Activated naive CD4-positive, alpha-beta T cell treated with anti-CD3 and anti-CD28 coated beads for 36 hours (primary cell): Measurements from ENCODE around the gene MAGEF1. TPM values are rescaled to one million over a fixed set of nuclear protein-coding genes. Genes with fewer than 3 reads are reported as not detected.

Source experiments
- CTCF ChIA-PET: fragments of 350-600 bp; sonication (Branson Sonifier 250); formaldehyde crosslinking; loops from one replicate; lab custom pipeline; 2021; ENCODE audit warnings: antibody characterized with exemption; lab: Charles Lee
- DNase-seq: peaks from one replicate; pipeline ENCODE4 v3.0.0-alpha.2; 2020
- H3K27ac Mint-ChIP-seq: one replicate; pipeline ENCODE4 v1.8.0; 2021; ENCODE audit warnings: mild to moderate bottlenecking, mixed read lengths
- H3K27me3 Mint-ChIP-seq: one replicate; pipeline ENCODE4 v1.8.0; 2021; ENCODE audit warnings: low read depth, mixed read lengths
- H3K36me3 Mint-ChIP-seq: one replicate; pipeline ENCODE4 v1.8.0; 2021; ENCODE audit warnings: low read depth, mixed read lengths
- H3K4me1 Mint-ChIP-seq: one replicate; pipeline ENCODE4 v1.8.0; 2021; ENCODE audit warnings: low read depth, mixed read lengths
- H3K4me3 Mint-ChIP-seq: one replicate; pipeline ENCODE4 v1.8.0; 2021; ENCODE audit warnings: mild to moderate bottlenecking, moderate library complexity, mixed read lengths
- H3K9me3 Mint-ChIP-seq: one replicate; pipeline ENCODE4 v1.8.0; 2021; ENCODE audit warnings: mixed read lengths
- intact Hi-C: fragments of 100-400 bp; cut with micrococcal nuclease; formaldehyde crosslinking; loops from one replicate; pipeline ENCODE4 v1.15.1; 2023
- total RNA-seq, 2 experiments: library from RNA; stranded (reverse); gene quantifications; one replicate each; pipeline ENCODE4 v1.2.3, GENCODE V29; 2021

MAGEF1 gene
- total RNA-seq, 2 experiments from 2014 or later, result 17.4 to 18.1 TPM

GRCh38 chr3:184728010-184728527, 16.2 kb upstream of the MAGEF1 start:
- Mint-ChIP-seq H3K36me3 (no peaks in the 10 kb centered on the region), H3K9me3 (no peaks in the 10 kb centered on the region), H3K4me3 (no peak overlapping the region), H3K27me3 (no peaks in the 10 kb centered on the region), H3K27ac (no peak overlapping the region), H3K4me1 (no peaks in the 10 kb centered on the region)
- DNase-seq, result no peak
- intact Hi-C loops, result no loop called here
- CTCF ChIA-PET, result no interaction called here

DNA sequence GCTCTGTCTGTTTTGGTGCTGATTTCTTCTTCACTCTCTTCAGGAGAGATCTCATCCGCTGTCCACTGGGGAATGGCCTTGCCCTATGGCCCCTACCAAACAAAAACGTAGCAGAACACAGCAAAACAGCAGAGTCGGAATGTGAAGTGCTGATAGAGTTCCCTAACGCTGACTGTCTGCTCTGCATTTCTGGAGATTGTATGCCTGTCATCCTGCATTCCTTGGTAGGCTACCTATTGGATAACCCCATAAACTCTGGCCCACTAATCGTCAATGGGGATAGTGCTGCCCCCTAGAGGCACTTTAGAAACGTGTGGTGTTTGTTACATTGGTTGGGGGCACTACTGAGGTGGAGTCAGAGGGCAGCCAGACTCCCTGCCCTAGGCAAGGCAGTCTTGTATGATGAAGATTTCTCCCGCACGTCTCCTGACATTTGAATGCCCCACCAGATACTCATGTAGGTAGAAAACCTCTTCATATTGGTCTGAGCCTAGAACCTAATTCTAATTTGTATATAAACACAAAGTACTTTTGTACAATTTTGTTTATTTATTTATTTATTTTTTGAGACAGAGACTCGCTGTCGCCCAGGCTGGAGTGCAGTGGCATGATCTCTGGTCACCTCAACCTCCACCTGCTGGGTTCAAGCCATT, 15.6 kb upstream of the MAGEF1 start:
- Mint-ChIP-seq H3K27me3 (no peaks in the 10 kb centered on the region), H3K36me3 (no peaks in the 10 kb centered on the region), H3K9me3 (no peaks in the 10 kb centered on the region), H3K4me1 (no peaks in the 10 kb centered on the region), H3K4me3 (no peak overlapping the region), H3K27ac (peak overlapping the region; percentile 2)
- CTCF ChIA-PET, result interaction anchor here (0.6 to 1.6 kb wide), 16 partner anchors 9 to 221 kb away, joined by 3 to 10 read pairs (median 4); partner anchors contain the start of gene MAGEF1
- DNase-seq, result peak; percentile 70
- intact Hi-C loops, result loop anchor here (1.0 kb wide), 2 partner anchors 50 to 166 kb away; partner anchors contain the start of gene EPHB3

GRCh38 chr3:184726497-184726896, 14.6 kb upstream of the MAGEF1 start:
- no peaks in the 10 kb centered on the region for H3K27me3 Mint-ChIP-seq
- intact Hi-C loops, result no loop called here
- no peak overlapping the region for H3K4me3 Mint-ChIP-seq
- H3K4me1 Mint-ChIP-seq, result no peaks in the 10 kb centered on the region
- no peak overlapping the region for H3K27ac Mint-ChIP-seq
- H3K9me3 Mint-ChIP-seq, result no peaks in the 10 kb centered on the region
- no peak for DNase-seq
- H3K36me3 Mint-ChIP-seq, result no peaks in the 10 kb centered on the region
- CTCF ChIA-PET, result interaction anchor here (0.6 to 1.6 kb wide), 18 partner anchors 10 to 269 kb away, joined by 3 to 10 read pairs (median 4); partner anchors contain the start of gene MAGEF1

GRCh38 chr3:184725176-184725719, 13.4 kb upstream of the MAGEF1 start:
- Mint-ChIP-seq H3K27me3 (no peaks in the 10 kb centered on the region), H3K27ac (no peak overlapping the region), H3K4me3 (no peak overlapping the region), H3K9me3 (no peaks in the 10 kb centered on the region), H3K36me3 (no peaks in the 10 kb centered on the region), H3K4me1 (no peaks in the 10 kb centered on the region)
- CTCF ChIA-PET, result interaction anchor here (0.6 to 1.4 kb wide), 4 partner anchors 9 to 140 kb away, joined by 3 to 4 read pairs (median 4); no protein-coding TSS in a partner anchor
- intact Hi-C loops, result no loop called here
- DNase-seq, result no peak

DNA sequence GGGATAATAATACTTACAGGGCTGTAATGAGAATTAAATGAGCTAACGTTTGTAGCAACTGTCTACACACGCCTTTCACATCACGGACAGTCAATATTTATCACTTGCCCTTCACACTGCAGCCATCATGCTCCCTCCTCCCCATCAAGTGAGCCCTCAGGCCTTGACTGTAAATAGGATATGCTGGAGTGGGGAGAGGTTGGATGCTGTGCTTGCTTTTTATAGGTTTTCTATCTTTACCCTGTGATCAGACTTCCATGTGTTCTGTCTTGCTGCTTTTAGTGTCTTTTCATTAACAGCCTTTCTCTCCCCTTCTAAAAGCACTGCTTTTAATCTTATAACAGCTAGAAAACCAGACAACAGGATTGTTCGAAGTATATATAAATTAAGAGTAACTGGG, 12.8 kb upstream of the MAGEF1 start:
- DNase-seq, result no peak
- Mint-ChIP-seq H3K9me3 (no peaks in the 10 kb centered on the region), H3K4me3 (no peak overlapping the region), H3K27me3 (no peaks in the 10 kb centered on the region), H3K4me1 (no peaks in the 10 kb centered on the region), H3K27ac (no peak overlapping the region), H3K36me3 (no peaks in the 10 kb centered on the region)
- CTCF ChIA-PET, result interaction anchor here (0.6 to 1.4 kb wide), 5 partner anchors 10 to 139 kb away, joined by 3 to 4 read pairs (median 3); no protein-coding TSS in a partner anchor
- intact Hi-C loops, result no loop called here

- Mint-ChIP-seq H3K4me1 (no peaks in the 10 kb centered on the region), H3K27ac (no peak overlapping the region), H3K27me3 (no peaks in the 10 kb centered on the region), H3K9me3 (no peaks in the 10 kb centered on the region), H3K4me3 (no peak overlapping the region), H3K36me3 (no peaks in the 10 kb centered on the region)
- intact Hi-C loops, result loop anchor here (10.0 kb wide), 1 partner anchor 585 kb away; the partner anchor contains the start of gene EIF2B5
- CTCF ChIA-PET, result no interaction called here
- no peak for DNase-seq
These were observed 7.8 kb upstream of the MAGEF1 start for GRCh38 chr3:184719709-184720108.

DNA sequence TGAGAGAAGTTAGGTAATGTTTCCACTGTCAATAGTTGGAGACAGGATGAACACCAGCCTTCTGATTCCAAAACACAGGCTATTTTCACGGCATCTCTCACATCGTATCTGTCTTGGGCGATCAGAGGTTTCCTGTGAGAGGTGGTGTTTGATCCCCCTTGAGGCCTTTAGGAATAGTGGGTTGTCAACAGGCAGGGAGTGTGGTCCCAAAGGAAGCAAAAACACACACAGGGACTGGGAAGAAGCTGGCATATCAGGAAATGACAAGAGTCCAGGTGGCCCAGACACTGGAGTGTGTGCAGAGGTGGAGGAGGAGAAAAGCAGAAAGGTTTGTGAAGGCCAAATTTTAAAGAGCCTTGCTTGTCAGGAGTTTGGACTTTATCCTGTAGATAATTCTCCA, 6.6 kb upstream of the MAGEF1 start:
- CTCF ChIA-PET, result no interaction called here
- Mint-ChIP-seq H3K36me3 (no peaks in the 10 kb centered on the region), H3K27me3 (no peaks in the 10 kb centered on the region), H3K9me3 (no peaks in the 10 kb centered on the region), H3K27ac (no peak overlapping the region), H3K4me3 (no peak overlapping the region), H3K4me1 (no peaks in the 10 kb centered on the region)
- no peak for DNase-seq
- intact Hi-C loops, result loop anchor here (10.0 kb wide), 1 partner anchor 584 kb away; the partner anchor contains the start of gene EIF2B5

DNA sequence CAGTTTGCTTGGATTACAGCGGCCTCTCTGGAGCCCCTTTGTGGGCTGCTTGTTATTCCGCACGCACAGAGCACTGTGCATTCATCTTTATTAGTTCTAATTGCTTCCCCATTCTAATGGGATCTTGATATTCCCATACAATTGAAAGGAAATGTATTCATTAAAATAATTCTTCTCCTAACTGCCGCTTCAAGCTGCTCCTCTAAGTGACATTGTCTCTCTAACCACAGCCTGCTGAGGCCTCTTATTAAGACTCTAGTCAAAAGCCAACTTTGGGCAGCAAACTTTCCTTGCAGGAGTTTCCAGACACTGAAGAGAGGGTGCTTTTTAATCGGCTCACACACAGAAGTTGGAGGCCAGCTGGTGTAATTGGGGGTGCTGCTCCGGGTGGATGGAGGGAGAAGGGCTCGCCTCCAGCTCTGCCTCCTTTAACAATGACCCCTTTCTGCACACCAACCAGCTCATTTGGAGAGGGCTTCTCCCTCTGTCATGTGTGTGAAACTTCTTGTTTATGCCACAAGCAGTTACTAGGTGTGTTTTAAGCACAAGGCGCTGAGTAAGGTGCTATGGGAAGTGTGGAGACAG, 5.6 kb upstream of the MAGEF1 start:
- intact Hi-C loops, result loop anchor here (10.0 kb wide), 1 partner anchor 583 kb away; the partner anchor contains the start of gene EIF2B5
- CTCF ChIA-PET, result no interaction called here
- no peaks in the 10 kb centered on the region for H3K9me3 Mint-ChIP-seq

GRCh38 chr3:184716622-184717398, 4.9 kb upstream of the MAGEF1 start:
- no peak overlapping the region for H3K4me3 Mint-ChIP-seq
- CTCF ChIA-PET, result no interaction called here
- H3K36me3 Mint-ChIP-seq, result no peaks in the 10 kb centered on the region
- H3K27me3 Mint-ChIP-seq, result no peaks in the 10 kb centered on the region
- intact Hi-C loops, result loop anchor here (10.0 kb wide), 1 partner anchor 582 kb away; the partner anchor contains the start of gene EIF2B5
- DNase-seq, result no peak
- no peak overlapping the region for H3K27ac Mint-ChIP-seq
- peaks cover 8% of the 10 kb centered on the region for H3K4me1 Mint-ChIP-seq
- no peaks in the 10 kb centered on the region for H3K9me3 Mint-ChIP-seq

More for the DNA sequence above, 5.6 kb upstream of the MAGEF1 start:
- DNase-seq, result no peak
- no peaks in the 10 kb centered on the region for H3K27me3 Mint-ChIP-seq
- peaks cover 3% of the 10 kb centered on the region for H3K4me1 Mint-ChIP-seq
- no peak overlapping the region for H3K4me3 Mint-ChIP-seq
- no peaks in the 10 kb centered on the region for H3K36me3 Mint-ChIP-seq
- no peak overlapping the region for H3K27ac Mint-ChIP-seq

DNA sequence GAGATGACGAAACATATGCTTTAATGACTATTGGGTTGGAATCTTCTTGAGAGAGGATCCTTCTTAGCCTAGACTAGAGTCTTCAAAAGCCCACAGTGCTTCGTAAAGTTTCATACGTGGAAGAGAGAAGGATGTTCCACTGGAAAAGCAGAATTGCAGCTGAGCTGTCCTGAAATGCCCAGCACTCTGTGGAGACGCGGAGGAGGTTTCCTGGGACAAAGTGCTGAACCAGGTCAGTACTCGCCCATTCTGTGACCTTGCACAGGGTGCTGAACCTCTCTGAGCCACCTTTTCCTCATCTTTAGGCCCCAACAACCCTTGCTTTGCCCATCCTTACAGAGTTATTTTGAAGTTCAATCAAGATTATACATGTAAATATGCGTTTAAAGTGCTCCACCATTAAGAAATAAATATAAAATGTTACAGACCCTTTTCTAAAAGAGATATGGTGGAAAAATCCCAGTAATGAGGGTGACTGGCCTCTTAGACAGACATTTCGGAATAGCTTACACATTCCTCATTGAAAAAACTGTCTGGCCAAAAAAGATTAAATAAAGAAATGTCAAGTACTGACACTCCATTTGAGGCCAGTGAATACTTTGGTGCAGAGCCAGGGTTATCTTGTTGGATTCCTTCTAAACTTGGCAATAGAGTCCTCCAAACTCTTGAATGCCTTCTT, 4.2 kb upstream of the MAGEF1 start:
- Mint-ChIP-seq H3K4me1 (peaks cover 11% of the 10 kb centered on the region), H3K4me3 (no peak overlapping the region), H3K27me3 (no peaks in the 10 kb centered on the region), H3K27ac (no peak overlapping the region), H3K36me3 (peaks cover 3% of the 10 kb centered on the region), H3K9me3 (no peaks in the 10 kb centered on the region)
- intact Hi-C loops, result loop anchor here (10.0 kb wide), 1 partner anchor 581 kb away; the partner anchor contains the start of gene EIF2B5
- DNase-seq, result no peak
- CTCF ChIA-PET, result no interaction called here

DNA sequence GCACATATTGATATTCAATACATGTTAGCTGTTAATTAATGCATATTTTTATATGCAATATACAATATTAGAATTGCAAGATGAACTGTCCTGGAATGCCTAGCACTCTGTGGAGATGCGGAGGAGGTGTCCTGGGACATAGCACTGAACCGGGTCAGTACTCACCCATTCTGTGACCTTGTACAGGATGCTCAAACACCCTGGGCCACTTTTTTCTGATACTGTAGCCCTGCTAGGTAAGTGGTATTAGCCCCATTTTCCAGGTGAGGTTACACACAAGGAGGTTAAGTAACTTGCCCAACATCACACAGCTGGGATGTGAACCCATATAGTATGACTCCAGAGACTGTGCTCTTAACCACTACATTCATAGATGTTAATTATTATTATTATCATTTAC, 1.7 kb upstream of the MAGEF1 start:
- Mint-ChIP-seq H3K36me3 (peaks cover 19% of the 10 kb centered on the region), H3K9me3 (no peaks in the 10 kb centered on the region), H3K27ac (no peak overlapping the region), H3K4me1 (peaks cover 25% of the 10 kb centered on the region), H3K4me3 (no peak overlapping the region), H3K27me3 (no peaks in the 10 kb centered on the region)
- no peak for DNase-seq
- intact Hi-C loops, result loop anchor here (5.0 to 10.0 kb wide), 2 partner anchors 351 to 579 kb away; partner anchors contain the start of genes CLCN2, EIF2B5 and POLR2H
- CTCF ChIA-PET, result interaction anchor here (1.2 to 2.0 kb wide), 2 partner anchors 12 to 13 kb away, joined by 3 to 6 read pairs; no protein-coding TSS in a partner anchor
